GM21360 (cell line): ENCODE data around the gene CPXM2.

Experiments used
- ATAC-seq: cut with Tn5 transposase; IDR thresholded peaks from one replicate; pipeline ENCODE4 v1.9.1; 2021; ENCODE audit warnings: mild to moderate bottlenecking, moderate library complexity; ENCODE audit not compliant: unreplicated experiment

The CPXM2 gene

GRCh38 chr10:123878666-123879303, 12.8 kb downstream of the CPXM2 start:
- ATAC-seq, result no peak

- ATAC-seq, result no peak
These were observed 21.3 kb downstream of the CPXM2 start for GRCh38 chr10:123870260-123870659.

GRCh38 chr10:123869020-123869414, 22.6 kb downstream of the CPXM2 start:
- ATAC-seq, result no peak

- no peak for ATAC-seq
These were observed 23.3 kb downstream of the CPXM2 start for GRCh38 chr10:123868038-123869019.

- no peak for ATAC-seq
These were observed 25.7 kb downstream of the CPXM2 start for GRCh38 chr10:123865880-123866279.

- no peak for ATAC-seq
These were observed 26.3 kb downstream of the CPXM2 start for GRCh38 chr10:123865350-123865749.

GRCh38 chr10:123864923-123865322, 26.7 kb downstream of the CPXM2 start:
- no peak for ATAC-seq

GRCh38 chr10:123863721-123864482, 27.7 kb downstream of the CPXM2 start:
- no peak for ATAC-seq

GRCh38 chr10:123863183-123863575, 28.4 kb downstream of the CPXM2 start:
- ATAC-seq, result no peak

GRCh38 chr10:123862421-123863182, 29.0 kb downstream of the CPXM2 start:
- no peak for ATAC-seq

- ATAC-seq, result no peak
These were observed 30.8 kb downstream of the CPXM2 start for GRCh38 chr10:123860856-123861255.

- no peak for ATAC-seq
These were observed 31.4 kb downstream of the CPXM2 start for GRCh38 chr10:123860209-123860608.

GRCh38 chr10:123859653-123860050, 32.0 kb downstream of the CPXM2 start:
- ATAC-seq, result no peak

GRCh38 chr10:123858907-123859652, 32.5 kb downstream of the CPXM2 start:
- no peak for ATAC-seq

GRCh38 chr10:123858077-123858681, 33.4 kb downstream of the CPXM2 start:
- ATAC-seq, result no peak

- no peak for ATAC-seq
These were observed 34.0 kb downstream of the CPXM2 start for GRCh38 chr10:123857616-123858015.

- no peak for ATAC-seq
These were observed 36.5 kb downstream of the CPXM2 start for GRCh38 chr10:123855008-123855684.

- no peak for ATAC-seq
These were observed 37.1 kb downstream of the CPXM2 start for GRCh38 chr10:123854498-123854897.

GRCh38 chr10:123854003-123854402, 37.6 kb downstream of the CPXM2 start:
- no peak for ATAC-seq
